HG02798 (cell line): ENCODE data around the gene POGLUT2.
"Not testable (repeated sequence)": the region's sequence is repeated elsewhere in the genome, so short reads cannot be mapped to it uniquely, and the experiment has no call there.

ENCODE experiments used
- ATAC-seq: cut with Tn5 transposase; IDR thresholded peaks from one replicate; pipeline ENCODE4 v1.9.1; 2021; ENCODE audit warnings: mild to moderate bottlenecking; ENCODE audit not compliant: unreplicated experiment, poor library complexity

Gene POGLUT2

GRCh38 chr13:102812611-102813287 lies 14.0 kb upstream of the POGLUT2 start:
- no peak for ATAC-seq

- no peak for ATAC-seq
Measured at GRCh38 chr13:102807699-102808098, 8.9 kb upstream of the POGLUT2 start.

DNA sequence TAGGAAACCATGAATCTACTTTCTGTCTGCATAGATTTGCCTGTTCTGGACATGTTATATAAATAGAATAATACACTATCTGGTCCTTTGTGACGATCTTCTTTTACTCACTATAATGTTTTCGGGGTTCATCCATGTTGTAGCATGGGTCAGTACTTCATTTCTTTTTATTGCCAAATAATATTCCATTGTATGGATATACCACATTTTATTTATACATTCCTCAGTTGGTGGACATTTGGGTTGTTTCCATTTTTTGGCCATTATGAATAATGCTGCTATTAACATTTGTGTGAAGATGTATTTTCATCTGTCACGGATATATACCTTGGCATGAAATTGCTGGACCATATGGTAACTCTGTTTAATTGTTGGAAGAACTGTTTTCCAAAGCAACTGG lies 6.9 kb upstream of the POGLUT2 start:
- ATAC-seq, result no peak

GRCh38 chr13:102800145-102801041 lies 1.6 kb upstream of the POGLUT2 start:
- ATAC-seq, result peak; percentile 86

DNA sequence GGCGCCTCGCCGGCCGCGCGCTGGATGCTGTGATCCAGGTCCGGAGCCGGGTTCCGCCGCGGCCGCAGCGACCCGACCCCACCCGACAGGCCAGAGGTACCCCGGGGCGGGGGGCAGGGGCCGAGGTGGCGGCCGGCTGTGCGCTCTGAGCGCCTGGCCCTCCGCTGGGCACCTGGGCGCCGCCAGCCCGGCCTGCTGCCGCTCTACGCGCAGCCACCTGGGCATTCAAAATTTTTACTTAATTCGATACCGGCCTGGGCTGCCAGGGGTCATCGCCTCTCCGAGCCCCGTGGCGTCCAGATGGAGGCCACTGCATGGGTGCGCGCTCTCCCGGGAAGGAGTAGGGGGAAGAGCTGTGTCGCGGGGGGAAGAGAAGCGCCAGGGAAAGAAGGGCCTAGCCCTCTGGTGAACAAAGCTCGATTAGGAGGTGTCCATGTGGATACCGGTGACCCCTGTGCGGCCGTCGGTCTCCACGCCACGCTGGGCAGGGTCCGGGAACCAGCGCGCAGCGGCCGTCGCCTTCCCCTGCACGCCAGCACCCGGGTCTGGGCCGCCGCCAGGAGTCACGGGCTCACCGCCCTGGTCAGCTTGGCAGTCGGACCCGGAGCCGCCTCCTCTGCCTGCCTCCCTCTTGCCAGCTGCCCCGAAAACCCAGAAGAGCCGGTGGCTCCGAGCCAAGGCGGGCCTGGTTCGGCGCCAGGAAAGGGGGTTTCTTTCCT lies 809 bp upstream of the POGLUT2 start:
- peak; percentile 12 for ATAC-seq

DNA sequence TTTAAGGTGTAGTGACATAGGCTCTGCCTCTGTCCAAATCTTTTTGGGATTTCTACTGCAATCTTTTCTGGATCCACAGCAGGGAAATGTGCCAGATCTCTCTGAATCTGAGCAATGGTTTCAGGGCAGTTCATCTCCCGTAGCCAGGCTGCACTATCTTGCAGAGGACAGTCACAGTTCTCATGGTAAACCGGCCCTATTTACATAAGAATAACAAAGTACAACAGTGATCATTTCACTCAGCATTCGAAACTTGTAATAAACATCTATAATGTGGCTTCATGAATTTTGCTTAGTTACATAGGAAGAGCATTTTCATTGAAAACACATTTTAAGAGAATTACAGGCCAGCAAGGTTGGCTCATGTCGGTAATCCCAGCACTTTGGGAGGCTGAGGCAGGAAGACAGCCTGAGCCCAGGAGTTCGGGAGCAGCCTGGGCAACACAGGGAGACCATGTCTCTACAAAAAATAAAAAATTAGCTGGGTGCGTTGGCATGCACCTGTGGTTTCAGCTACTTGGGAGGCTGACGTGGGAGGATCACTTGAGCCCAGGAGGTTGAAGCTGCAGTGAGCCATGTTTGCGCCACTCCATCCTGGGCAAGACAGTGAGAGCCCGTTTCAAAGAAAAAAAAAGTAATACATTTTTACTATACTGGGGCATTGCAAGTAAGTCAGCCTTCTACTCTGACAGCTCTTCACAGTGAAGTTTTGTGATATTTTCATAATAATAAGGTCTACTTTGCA lies 5.0 kb downstream of the POGLUT2 start:
- no peak for ATAC-seq

DNA sequence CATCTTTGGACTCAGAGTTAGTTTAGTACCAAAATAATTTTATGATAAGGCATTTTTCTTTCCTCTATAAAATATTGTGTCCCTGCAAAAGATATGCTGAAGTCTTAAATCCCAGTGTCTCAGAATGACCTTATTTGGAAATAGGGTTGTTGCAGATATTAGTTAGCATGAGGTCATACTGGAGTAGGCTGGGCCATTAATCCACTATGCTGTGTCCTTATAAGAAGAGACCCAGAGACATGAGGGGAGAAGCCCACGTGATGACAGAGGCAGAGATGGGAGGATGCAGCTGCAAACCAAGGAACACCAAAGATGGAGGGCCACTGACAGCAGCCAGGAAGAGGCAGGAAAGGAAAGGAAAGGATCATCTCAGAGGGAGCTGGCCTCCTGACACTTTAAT lies 6.4 kb downstream of the POGLUT2 start:
- ATAC-seq, result no peak

DNA sequence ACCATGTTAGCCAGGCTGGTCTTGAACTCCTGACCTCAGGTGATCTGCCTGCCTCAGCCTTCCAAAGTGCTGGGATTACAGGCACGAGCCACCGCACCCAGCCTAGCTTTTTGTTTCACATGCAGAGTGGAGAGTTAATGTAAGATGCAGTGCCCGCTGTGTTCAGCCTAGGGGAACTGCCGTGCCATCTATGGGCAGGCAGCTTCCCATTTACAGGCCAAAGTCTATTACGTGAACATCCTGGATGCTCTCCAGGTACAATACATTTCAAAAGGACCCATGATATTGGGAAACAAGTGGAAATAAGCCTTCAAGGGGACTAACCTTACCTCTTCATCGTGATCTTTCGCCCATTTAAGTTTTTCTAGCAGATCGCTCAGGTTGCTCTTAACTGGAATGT lies 10.1 kb downstream of the POGLUT2 start:
- ATAC-seq, result no peak

DNA sequence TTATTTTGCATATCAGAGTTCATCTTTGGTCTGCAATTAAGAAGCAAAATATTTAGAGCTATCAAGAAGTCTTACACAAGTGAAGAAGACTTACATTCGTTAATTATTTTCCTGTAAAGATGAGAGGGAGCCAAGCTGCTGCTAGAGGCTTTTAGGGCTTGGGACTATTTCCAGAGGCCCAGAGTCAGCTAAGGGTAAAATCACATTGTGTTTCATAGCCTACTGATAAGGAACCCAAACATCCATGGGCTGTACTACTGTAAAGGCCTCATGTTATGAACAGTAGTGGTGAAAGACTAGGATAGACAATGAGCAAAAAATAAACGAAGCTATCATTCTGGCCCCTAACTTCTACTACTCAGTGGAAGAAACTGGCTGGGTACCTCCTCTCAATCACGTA lies 14.3 kb downstream of the POGLUT2 start:
- ATAC-seq, result no peak

- ATAC-seq, result no peak
Measured at GRCh38 chr13:102781591-102781990, 17.2 kb downstream of the POGLUT2 start.

GRCh38 chr13:102780656-102781055 lies 18.1 kb downstream of the POGLUT2 start:
- not testable (repeated sequence) for ATAC-seq

- no peak for ATAC-seq
Measured at GRCh38 chr13:102779436-102780159, 19.2 kb downstream of the POGLUT2 start.

- no peak for ATAC-seq
Measured at GRCh38 chr13:102777736-102778135, 21.0 kb downstream of the POGLUT2 start.

- ATAC-seq, result no peak
Measured at GRCh38 chr13:102776271-102776670, 22.5 kb downstream of the POGLUT2 start.

DNA sequence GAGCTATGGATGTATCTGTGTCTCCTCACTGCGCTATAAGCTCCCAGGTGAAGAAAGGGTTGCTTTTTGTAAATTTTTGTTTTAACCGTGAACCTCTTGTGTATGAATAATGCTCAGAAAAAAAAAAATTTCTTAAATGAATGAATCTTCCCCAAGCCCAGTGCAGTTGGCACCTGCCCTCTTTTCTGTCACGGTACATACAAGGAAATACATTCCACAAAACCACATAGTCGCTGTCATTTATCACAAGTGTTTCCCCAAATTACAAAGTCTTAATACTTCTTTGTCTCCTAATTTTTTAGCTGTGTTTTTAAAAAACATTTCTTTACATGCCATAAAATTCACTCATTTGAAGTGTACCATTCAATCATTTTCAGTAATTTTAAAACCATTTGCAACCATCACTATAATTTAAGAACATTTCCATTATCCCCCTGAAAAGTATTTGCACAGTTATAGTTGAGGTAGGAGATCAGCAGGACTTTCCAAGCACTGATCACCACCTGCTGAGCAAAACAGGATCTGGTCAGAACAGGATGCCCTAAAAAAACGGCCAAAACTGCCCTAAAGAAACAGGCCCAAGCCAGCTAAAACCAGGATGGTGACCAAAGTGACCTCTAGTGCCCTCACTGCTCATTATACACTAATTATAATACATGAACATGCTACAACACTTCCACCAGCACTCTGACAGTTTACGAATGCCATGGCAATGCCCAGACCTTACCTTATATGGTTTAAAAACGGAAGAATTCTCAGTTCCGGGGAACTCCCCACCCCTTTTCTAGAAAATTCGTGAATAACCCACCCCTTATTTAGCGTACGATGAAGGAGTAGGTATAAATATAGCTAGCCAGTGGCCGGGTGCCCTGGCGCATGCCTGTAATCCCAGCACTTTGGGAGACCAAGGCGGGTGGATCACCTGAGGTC lies 23.9 kb downstream of the POGLUT2 start:
- ATAC-seq, result no peak

- no peak for ATAC-seq
Measured at GRCh38 chr13:102774214-102774568, 24.6 kb downstream of the POGLUT2 start.

DNA sequence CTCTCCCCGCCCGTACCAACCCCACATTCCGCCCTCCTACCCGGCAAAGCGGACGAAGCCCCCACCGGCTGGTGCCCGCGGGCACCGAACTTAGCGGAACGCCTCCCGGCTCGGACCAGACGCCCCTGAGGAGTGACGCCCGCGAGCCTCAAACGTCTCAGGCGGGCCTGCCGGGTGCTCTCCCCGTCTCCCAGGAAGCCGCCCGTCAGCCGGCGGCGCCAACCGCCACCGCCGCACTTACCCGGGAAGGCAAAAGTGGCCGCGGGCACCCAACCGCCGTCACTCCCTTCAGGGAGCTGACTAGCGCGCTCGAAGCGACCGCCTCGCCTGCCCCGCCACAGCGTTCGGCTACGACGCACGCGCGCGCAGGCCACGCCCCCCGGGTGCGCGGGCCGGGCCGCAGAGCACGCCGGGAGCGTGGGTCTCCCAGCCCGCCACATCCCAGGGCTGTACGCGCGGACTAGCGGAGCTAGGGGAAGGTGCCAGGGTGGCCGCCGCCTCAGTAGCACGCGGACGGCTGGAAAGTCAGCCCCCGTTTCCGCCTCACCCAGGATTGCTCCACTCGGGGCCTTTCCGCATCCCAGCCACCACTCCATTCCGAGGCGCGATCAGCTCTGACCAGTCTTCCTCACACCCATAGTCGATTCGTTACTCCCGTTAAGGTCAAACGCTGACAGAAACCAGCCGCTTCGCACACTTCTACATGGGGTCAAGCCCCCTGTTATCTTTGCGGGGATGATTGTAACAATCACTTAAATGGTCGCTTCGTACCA lies 25.1 kb downstream of the POGLUT2 start, which contains the start of gene TEX30:
Gene TEX30 (minus strand): TSS at position 346 of the 773 bp plus-strand sequence. CDS start 3,760 bp downstream, outside the sequence.
- ATAC-seq, result peak; percentile 96

DNA sequence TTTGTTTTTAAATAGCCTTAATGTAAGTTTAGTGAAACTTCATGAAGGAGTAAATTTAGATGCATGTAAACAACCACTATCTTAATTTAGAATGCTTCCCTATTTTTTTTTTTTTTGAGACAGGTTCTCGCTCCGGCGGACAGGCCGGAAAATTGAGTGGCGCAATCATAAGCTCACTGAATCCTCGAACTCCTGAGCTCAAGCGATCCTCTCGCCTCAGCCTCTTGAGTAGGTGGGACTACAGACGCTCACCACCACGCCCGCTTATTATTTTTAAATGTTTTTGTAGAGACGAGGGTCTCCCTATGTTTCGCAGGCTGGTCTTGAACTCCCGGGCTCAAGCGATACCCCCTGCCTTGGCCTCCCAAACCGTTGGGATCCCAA lies 26.7 kb downstream of the POGLUT2 start:
- no peak for ATAC-seq
